HUES6 (cell line): ENCODE results near the gene MAMSTR.
A peak's percentile ranks its signal among the peaks of the same experiment; 100 is the strongest.

Experiments used
- H3K27ac ChIP-seq: 2 replicates; pipeline ENCODE4 v1.7.0; 2013; ENCODE audit warnings: low read depth, mild to moderate bottlenecking, low read length, inconsistent platforms
- H3K27me3 ChIP-seq: 2 replicates; pipeline ENCODE4 v1.6.1; 2013; ENCODE audit warnings: low read length; ENCODE audit not compliant: control insufficient read depth, insufficient read depth
- H3K36me3 ChIP-seq: 2 replicates; pipeline ENCODE4 v1.6.1; 2013; ENCODE audit warnings: low read length; ENCODE audit not compliant: control insufficient read depth, insufficient read depth
- H3K4me1 ChIP-seq: 2 replicates; pipeline ENCODE4 v1.6.1; 2013; ENCODE audit warnings: low read length; ENCODE audit not compliant: control insufficient read depth, insufficient read depth
- H3K4me3 ChIP-seq: 2 replicates; pipeline ENCODE4 v1.5.1; 2013; ENCODE audit warnings: low read depth, low read length
- H3K9ac ChIP-seq: one replicate; pipeline ENCODE4 v1.6.1; 2013; ENCODE audit warnings: mild to moderate bottlenecking, low read length
- H3K9me3 ChIP-seq: 2 replicates; pipeline ENCODE4 v1.6.1; 2013; ENCODE audit warnings: low read depth, low read length; ENCODE audit not compliant: control insufficient read depth, insufficient read depth

The MAMSTR gene

GRCh38 chr19:48742096-48742495 lies 22.6 kb upstream of the MAMSTR start:
- H3K4me3 ChIP-seq, result peak overlapping the region; percentile 62; the same call in 1 of the 2 replicates
- H3K27ac ChIP-seq, result no peak overlapping the region
- H3K27me3 ChIP-seq, result peaks cover 21% of the 10 kb centered on the region
- H3K4me1 ChIP-seq, result peaks cover 39% of the 10 kb centered on the region
- H3K9me3 ChIP-seq, result no peaks in the 10 kb centered on the region
- no peak overlapping the region for H3K9ac ChIP-seq
- no peaks in the 10 kb centered on the region for H3K36me3 ChIP-seq

- peak overlapping the region; percentile 62 for H3K4me3 ChIP-seq
- peaks cover 21% of the 10 kb centered on the region for H3K27me3 ChIP-seq
- no peaks in the 10 kb centered on the region for H3K9me3 ChIP-seq
- H3K9ac ChIP-seq, result no peak overlapping the region
- peaks cover 39% of the 10 kb centered on the region for H3K4me1 ChIP-seq
- H3K36me3 ChIP-seq, result no peaks in the 10 kb centered on the region
- no peak overlapping the region for H3K27ac ChIP-seq
Measured at GRCh38 chr19:48741129-48741999, 21.8 kb upstream of the MAMSTR start.

DNA sequence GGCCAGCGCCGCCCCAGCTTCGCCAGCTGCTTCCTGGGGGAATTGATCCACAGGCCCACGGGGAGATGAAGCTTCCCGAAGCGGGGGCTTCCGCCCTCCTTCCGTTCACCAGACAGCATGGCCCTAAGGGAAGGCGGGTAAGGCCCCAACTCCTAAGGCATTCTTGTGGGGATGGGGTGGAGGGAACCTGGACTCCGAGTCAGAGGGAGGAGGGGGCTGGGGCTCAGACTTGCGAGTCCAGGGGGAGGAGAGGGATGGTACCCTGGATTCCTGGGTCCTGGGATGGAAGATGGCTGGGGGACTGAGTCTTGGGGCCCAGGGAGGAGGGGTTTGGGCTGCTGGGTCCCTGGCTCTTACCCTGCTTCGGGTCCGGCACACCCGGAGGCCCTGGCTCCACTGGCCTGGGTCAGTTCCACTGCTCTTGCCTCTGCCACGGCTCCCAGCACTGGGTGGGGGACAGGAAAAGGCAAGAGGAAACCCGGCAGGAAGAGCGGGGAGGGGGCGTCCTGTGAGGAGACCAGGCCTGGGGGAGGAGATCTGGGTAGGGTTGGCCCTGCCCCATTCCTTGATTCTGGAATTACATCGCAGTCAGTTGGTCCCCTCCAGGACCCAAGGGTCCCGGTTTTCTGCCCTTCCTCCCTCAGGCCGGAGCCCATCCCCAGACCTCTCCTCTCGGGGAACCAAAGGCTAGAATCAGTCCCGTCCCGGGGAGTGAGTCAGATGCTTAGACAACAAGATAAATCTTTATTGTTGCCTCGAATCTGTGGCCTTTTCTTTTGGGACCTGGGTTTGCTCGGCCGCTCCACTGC lies 20.8 kb upstream of the MAMSTR start, which contains the start of gene RASIP1:
TSS of gene RASIP1 (minus strand) at position 447 of the 809 bp plus-strand sequence. CDS start at position 119, 328 bp downstream.
- no peaks in the 10 kb centered on the region for H3K36me3 ChIP-seq
- peaks cover 31% of the 10 kb centered on the region for H3K4me1 ChIP-seq
- H3K27me3 ChIP-seq, result peaks cover 21% of the 10 kb centered on the region
- peak within 1 kb of the TSS; percentile 62 for H3K4me3 ChIP-seq
- H3K9me3 ChIP-seq, result no peaks in the 10 kb centered on the region
- H3K9ac ChIP-seq, result no peak within 1 kb of the TSS
- no peak within 1 kb of the TSS for H3K27ac ChIP-seq

DNA sequence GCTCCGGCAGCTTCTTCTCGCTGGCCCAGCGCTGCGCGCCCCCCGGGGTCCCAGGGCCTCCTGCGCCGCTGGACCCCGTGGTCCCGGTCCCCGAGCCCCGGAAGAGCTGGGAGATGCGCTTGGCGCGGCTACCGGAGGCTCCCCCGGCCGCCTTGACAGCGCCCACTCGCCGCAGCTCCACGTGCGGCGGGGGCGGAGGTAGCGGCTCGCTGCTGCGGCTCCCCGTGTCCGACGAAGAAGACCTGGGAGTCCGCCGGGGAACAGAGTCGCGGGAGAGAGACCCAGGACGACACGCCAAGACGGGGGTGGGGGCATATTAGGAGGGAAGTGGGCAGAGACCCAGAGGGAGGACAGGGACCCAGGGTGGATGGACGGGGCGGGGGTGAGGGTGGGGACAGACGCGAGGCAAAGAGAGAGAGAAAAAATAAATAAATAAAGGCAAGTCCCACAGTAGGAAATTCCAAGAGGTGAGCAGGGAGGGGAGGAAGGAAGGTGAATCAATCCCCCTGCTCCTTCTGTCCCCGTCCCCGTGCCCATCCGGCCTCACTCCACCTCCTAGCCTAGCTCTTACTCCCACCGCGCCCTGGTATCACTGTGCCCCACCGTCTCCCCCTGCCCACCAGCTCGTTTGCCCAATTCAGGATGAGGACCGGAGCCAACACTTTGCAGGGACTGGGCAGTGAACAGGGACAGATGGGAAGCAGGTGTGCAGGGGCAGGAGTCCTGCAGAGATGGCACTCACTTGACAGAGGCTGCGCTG lies 20.1 kb upstream of the MAMSTR start:
- peaks cover 31% of the 10 kb centered on the region for H3K4me1 ChIP-seq
- peak overlapping the region; percentile 52 for H3K9ac ChIP-seq
- H3K9me3 ChIP-seq, result no peaks in the 10 kb centered on the region
- no peak overlapping the region for H3K27ac ChIP-seq
- peaks cover 21% of the 10 kb centered on the region for H3K27me3 ChIP-seq
- H3K4me3 ChIP-seq, result peak overlapping the region; percentile 62
- H3K36me3 ChIP-seq, result no peaks in the 10 kb centered on the region

DNA sequence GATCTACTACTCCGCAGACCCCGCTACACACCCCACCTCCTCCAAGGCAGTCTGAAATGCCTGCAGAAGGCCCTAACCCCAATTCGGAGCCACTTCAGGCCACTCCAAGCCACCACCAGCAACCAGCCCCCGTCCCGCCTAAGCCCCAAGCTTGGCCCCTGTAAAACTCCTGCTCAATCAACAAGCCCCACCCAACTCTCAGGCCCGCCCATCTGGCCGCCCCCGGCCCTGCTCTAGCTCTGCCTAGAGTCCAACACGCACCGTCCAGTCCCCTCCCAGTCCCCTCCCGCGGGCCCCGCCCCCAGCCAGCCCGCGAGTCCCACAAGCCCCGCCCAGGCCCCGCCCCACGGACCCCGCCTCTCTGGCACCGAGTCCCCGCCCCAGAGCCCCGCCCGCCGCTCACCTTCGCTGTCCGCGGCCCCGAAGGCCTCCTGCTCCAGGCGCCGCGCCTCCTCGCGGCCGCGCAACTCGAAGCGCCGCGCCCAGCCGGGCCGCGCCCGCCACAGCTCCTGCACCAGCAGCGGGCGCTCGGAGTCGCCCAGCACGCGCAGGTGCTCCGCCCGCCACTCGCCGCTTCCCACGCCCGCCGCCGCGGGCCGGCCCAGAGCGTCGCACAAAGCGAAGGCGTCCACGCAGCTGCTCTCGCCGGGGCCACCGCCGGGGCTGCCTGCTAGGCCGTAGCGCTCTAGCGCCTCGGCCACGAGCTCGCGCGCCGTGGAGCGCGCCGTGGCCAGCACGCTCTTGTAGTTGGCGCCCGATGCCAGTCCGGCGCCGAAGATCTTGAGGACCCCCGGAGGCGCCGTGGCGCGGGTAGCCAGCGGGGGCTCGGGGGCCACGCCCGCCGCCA lies 19.3 kb upstream of the MAMSTR start:
- peaks cover 21% of the 10 kb centered on the region for H3K27me3 ChIP-seq
- no peaks in the 10 kb centered on the region for H3K9me3 ChIP-seq
- H3K36me3 ChIP-seq, result no peaks in the 10 kb centered on the region
- no peak overlapping the region for H3K27ac ChIP-seq
- peak overlapping the region; percentile 52 for H3K9ac ChIP-seq
- H3K4me3 ChIP-seq, result peak overlapping the region; percentile 62
- peaks cover 31% of the 10 kb centered on the region for H3K4me1 ChIP-seq

DNA sequence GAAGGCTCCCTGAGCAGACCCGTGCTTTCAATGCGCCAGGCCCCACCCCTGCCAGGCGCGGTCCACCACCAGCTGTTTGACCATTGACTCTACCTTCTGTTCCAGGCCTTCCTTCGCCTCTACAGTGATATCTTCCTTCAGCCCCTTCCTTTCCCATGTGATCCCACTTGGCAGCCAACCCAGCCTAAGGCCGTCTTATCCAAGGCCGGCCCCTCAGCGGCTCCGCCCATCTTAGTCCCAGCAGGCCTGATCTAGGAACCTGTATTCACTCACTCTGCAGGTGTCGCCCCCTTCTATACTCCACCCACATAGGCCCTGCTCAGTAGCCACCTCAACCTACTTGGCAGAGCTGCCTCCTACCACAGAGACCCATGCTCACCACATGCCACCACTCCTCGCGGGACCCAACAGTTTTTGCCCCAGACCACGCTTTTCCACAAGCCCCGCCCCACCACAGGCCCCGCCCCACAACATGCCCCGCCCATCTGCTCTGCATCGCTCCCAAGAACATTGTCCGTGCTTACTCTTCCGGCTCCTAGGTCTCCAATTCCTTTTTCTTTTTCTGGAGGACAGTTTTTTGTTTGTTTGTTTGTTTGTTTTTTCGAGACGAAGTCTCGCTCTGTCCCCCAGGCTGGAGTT lies 18.0 kb upstream of the MAMSTR start:
- H3K36me3 ChIP-seq, result no peaks in the 10 kb centered on the region
- H3K27ac ChIP-seq, result no peak overlapping the region
- peak overlapping the region; percentile 47; the same call in 1 of the 2 replicates for H3K4me3 ChIP-seq
- peaks cover 31% of the 10 kb centered on the region for H3K4me1 ChIP-seq
- H3K9me3 ChIP-seq, result no peaks in the 10 kb centered on the region
- no peak overlapping the region for H3K9ac ChIP-seq
- H3K27me3 ChIP-seq, result peaks cover 21% of the 10 kb centered on the region

DNA sequence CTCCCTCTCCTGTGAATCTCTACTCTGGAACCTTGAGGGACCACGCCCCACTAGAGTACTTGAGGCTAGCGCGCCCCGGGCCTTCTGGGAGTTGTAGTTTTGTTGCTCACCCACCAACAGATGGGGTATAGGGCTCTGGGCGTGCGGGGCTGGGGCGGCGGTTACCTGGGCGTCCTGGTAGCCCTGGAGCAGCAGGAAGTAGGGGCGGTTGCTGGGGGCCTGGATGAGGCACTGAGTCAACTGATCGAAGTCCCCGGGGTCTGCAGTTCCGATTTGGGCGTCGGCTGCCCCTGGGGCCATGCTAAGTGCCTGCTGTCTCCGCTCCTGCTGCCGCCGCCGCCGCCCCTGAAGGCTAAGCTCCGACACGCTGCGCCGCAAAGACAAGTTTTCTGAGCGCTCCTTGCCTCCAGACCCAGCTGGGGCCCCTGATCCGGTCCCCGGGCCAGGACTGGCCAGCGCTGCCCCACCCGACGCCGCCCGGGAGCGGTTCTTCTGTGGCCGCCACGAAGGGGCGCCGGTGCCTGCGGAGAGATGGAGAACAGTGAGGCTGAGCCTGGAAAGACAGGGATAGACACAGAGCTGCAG lies 15.6 kb upstream of the MAMSTR start:
- H3K4me3 ChIP-seq, result peak overlapping the region; percentile 79
- peak overlapping the region; percentile 35; the same call in 1 of the 2 replicates for H3K27ac ChIP-seq
- peaks cover 17% of the 10 kb centered on the region for H3K4me1 ChIP-seq
- H3K9ac ChIP-seq, result peak overlapping the region; percentile 61
- no peaks in the 10 kb centered on the region for H3K9me3 ChIP-seq
- H3K36me3 ChIP-seq, result no peaks in the 10 kb centered on the region
- H3K27me3 ChIP-seq, result peaks cover 12% of the 10 kb centered on the region

GRCh38 chr19:48734625-48735024 lies 15.1 kb upstream of the MAMSTR start:
- no peaks in the 10 kb centered on the region for H3K9me3 ChIP-seq
- H3K27ac ChIP-seq, result no peak overlapping the region
- H3K9ac ChIP-seq, result no peak overlapping the region
- H3K27me3 ChIP-seq, result peaks cover 7% of the 10 kb centered on the region
- H3K4me3 ChIP-seq, result no peak overlapping the region
- no peaks in the 10 kb centered on the region for H3K36me3 ChIP-seq
- H3K4me1 ChIP-seq, result peaks cover 12% of the 10 kb centered on the region

- H3K9ac ChIP-seq, result no peak overlapping the region
- H3K4me1 ChIP-seq, result no peaks in the 10 kb centered on the region
- H3K27ac ChIP-seq, result no peak overlapping the region
- no peaks in the 10 kb centered on the region for H3K36me3 ChIP-seq
- no peaks in the 10 kb centered on the region for H3K9me3 ChIP-seq
- no peaks in the 10 kb centered on the region for H3K27me3 ChIP-seq
- no peak overlapping the region for H3K4me3 ChIP-seq
Measured at GRCh38 chr19:48731452-48731851, 11.9 kb upstream of the MAMSTR start.
